ENCODE measurements around the gene CCDC148. TPM values are rescaled to one million over a fixed set of nuclear protein-coding genes. Genes with fewer than 3 reads are reported as not detected.
A peak's percentile ranks its signal among the peaks of the same experiment; 100 is the strongest.

The CCDC148 gene
- total and polyA plus RNA-seq, 2 experiments from 2014 or later = 0.64 to 0.86 TPM

DNA sequence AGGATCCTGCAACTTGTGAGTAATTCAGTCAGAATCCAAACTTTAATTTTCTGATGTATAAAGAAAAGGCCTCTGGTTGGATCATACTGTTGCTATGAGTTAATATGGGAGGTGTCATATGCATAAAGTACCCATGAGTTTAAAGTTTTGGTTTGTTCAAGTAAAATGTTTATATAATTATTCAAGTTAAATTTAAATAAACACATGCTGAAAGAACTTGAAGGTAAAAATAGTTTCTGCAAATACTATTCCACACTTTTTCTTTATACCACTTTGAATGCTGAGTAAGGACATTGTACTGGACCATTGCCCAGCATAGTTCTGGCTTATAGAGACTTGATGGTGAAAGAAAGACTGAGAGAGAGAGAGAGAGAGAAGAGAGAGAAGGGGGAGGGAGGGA, 30.9 kb upstream of the CCDC148 start:
- H3K27me3 ChIP-seq (replicated peaks; ENCODE audit: insufficient read depth) = no peaks in the 10 kb centered on the region
- DNase-seq = peak; percentile 74
- H3K9ac ChIP-seq = peak overlapping the region; percentile 12
- H3K4me2 ChIP-seq (ENCODE audit: unreplicated experiment) = peak overlapping the region; percentile 50
- H2AFZ ChIP-seq = no peak overlapping the region
- no peaks in the 10 kb centered on the region for H3K9me2 ChIP-seq (ENCODE audit: insufficient read depth)
- H3F3A ChIP-seq (ENCODE audit: insufficient read depth) = peaks cover 34% of the 10 kb centered on the region
- H3K4me1 ChIP-seq (ENCODE audit: insufficient read depth) = peaks cover 37% of the 10 kb centered on the region
- H4K20me1 ChIP-seq (ENCODE audit: insufficient read depth) = no peaks in the 10 kb centered on the region
- peak overlapping the region; percentile 18 for H3K4me3 ChIP-seq
- peaks cover 94% of the 10 kb centered on the region for H3K79me2 ChIP-seq (ENCODE audit: insufficient read depth)
- no peaks in the 10 kb centered on the region for H3K9me3 ChIP-seq (ENCODE audit: low read depth)
- TF ChIP-seq EZH2 (IDR thresholded peaks at IDR 0.05; ENCODE audit: insufficient read depth, poor library complexity, severe bottlenecking) (no peak), EZH2phosphoT487 (IDR thresholded peaks at IDR 0.05; ENCODE audit: insufficient read depth, low read depth) (no peak)
- H3K27ac ChIP-seq = peak overlapping the region; percentile 74
- H3K36me3 ChIP-seq (ENCODE audit: low read depth) = no peaks in the 10 kb centered on the region
- in situ Hi-C loops (cut with MboI) = no loop called here

DNA sequence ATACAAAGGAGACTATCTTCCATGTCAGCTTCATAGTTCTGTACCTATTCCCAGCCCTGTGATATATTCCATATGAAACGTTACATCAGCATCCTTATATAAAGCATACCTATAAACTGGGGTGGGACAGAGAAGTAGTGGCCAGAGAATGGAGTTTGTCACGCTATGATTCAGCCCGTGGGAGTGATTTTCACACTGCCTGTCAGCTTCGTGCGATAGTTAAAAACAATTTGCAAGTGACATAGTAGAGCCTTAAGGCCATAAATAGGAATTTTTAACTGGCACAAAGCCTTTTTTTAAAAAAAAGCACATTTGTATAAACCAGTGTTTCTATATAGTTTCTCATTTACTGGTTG, 30.4 kb upstream of the CCDC148 start:
- H3K27ac ChIP-seq = peak overlapping the region; percentile 74
- no peaks in the 10 kb centered on the region for H3K9me3 ChIP-seq (ENCODE audit: low read depth)
- no peaks in the 10 kb centered on the region for H3K36me3 ChIP-seq (ENCODE audit: low read depth)
- H3K27me3 ChIP-seq (replicated peaks; ENCODE audit: insufficient read depth) = no peaks in the 10 kb centered on the region
- H3K4me2 ChIP-seq (ENCODE audit: unreplicated experiment) = peak overlapping the region; percentile 50
- in situ Hi-C loops (cut with MboI) = no loop called here
- H3K9ac ChIP-seq = peak overlapping the region; percentile 12
- TF ChIP-seq EZH2phosphoT487 (IDR thresholded peaks at IDR 0.05; ENCODE audit: insufficient read depth, low read depth) (no peak), EZH2 (IDR thresholded peaks at IDR 0.05; ENCODE audit: insufficient read depth, poor library complexity, severe bottlenecking) (no peak)
- H3K4me3 ChIP-seq = peak overlapping the region; percentile 18
- H3F3A ChIP-seq (ENCODE audit: insufficient read depth) = peaks cover 34% of the 10 kb centered on the region
- peaks cover 38% of the 10 kb centered on the region for H3K4me1 ChIP-seq (ENCODE audit: insufficient read depth)
- H2AFZ ChIP-seq = no peak overlapping the region
- 57 to 62% methylated on average over 5 of the region's 5 CpGs for WGBS, 2 experiments (ENCODE audit: low coverage in 1 of 2, low lambda C conversion rate in 2 of 2, missing lambda C conversion rate in 2 of 2)
- peaks cover 94% of the 10 kb centered on the region for H3K79me2 ChIP-seq (ENCODE audit: insufficient read depth)
- H3K9me2 ChIP-seq (ENCODE audit: insufficient read depth) = no peaks in the 10 kb centered on the region
- DNase-seq = peak; percentile 69
- no peaks in the 10 kb centered on the region for H4K20me1 ChIP-seq (ENCODE audit: insufficient read depth)

DNA sequence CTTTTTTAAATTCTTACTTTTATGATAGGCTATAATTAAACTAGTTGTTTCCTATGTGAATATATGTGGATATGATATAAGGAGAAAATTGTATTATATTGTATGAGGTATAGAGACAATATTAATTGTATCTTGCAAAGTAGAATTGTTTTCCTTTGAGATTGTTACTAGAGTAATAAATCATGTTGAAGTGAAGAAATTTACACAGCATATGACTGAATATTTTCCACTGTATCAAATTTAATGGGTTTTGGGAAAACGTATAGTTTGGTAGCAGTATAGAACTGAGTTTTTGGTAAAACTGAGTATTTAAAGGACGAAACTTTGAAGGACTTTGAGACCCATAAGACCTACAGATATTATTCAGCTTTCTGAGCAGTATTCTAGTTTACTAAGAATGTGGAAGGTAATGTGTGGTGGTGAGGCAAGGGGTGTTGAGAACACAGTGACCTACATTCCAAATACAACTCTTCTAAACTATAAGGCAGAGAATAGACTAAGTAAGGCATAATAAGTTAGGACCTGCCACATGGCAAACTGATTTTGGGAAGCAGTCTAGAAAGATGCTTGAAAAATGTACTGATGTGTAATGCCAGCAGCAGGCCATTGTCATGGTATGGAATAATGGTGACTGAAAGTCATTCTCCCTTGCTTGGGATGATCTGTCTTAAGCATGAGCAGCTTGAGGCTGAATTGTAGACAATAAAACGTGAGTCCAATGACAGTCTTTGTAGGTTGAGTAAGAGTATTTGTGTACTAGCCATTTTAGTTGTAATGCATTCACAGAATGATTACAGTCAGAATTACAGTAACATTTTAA, 29.8 kb upstream of the CCDC148 start:
- Histone ChIP-seq H3K27ac (peak overlapping the region; percentile 74), H4K20me1 (ENCODE audit: insufficient read depth) (no peaks in the 10 kb centered on the region), H3K4me2 (ENCODE audit: unreplicated experiment) (peak overlapping the region; percentile 50), H3K4me3 (peak overlapping the region; percentile 18; the same call in 1 of the 2 replicates), H3K9me2 (ENCODE audit: insufficient read depth) (no peaks in the 10 kb centered on the region), H3K9ac (peak overlapping the region; percentile 12; the same call in 1 of the 2 replicates), H3K36me3 (ENCODE audit: low read depth) (no peaks in the 10 kb centered on the region), H3K4me1 (ENCODE audit: insufficient read depth) (peaks cover 38% of the 10 kb centered on the region), H3K79me2 (ENCODE audit: insufficient read depth) (peaks cover 92% of the 10 kb centered on the region), H3K27me3 (replicated peaks; ENCODE audit: insufficient read depth) (no peaks in the 10 kb centered on the region), H3F3A (ENCODE audit: insufficient read depth) (peaks cover 34% of the 10 kb centered on the region), H3K9me3 (ENCODE audit: low read depth) (no peaks in the 10 kb centered on the region), H2AFZ (no peak overlapping the region)
- no peak for TF ChIP-seq EZH2phosphoT487 (IDR thresholded peaks at IDR 0.05; ENCODE audit: insufficient read depth, low read depth)
- TF ChIP-seq EZH2 (IDR thresholded peaks at IDR 0.05; ENCODE audit: insufficient read depth, poor library complexity, severe bottlenecking) = no peak
- in situ Hi-C loops (cut with MboI) = no loop called here
- WGBS, 2 experiments (ENCODE audit: low coverage in 1 of 2, low lambda C conversion rate in 2 of 2, missing lambda C conversion rate in 2 of 2) = 80 to 84% methylated on average over 3 of the region's 3 CpGs
- DNase-seq = no peak

DNA sequence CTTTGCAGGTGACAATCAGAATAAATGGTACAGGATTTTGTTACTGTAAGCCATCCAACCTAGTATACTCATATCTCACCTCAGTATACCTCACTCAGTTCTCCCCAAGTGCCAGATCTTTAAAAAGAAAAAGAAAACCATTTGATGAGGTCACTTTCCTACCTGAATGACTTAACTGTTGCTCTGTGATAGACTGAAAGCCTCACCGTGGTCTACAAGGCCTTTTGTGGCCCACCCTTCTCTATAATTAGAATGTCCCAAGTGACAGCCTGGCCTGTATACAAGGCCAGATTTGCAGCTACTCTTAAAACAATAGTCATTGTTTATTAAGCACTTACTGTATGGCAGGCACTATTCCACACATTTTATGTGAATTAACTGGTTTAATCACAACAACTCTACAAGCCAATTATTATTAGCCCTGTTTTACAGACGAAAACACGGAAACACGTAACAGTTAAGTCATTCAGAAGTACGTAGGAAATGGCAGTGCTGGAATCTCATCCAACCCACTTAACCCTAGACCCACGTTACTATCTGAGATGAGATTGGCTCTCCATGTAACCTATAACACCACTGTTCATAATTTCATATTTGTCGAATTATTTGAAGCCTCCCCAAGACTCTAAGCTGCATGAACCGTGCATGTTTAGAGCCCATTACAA, 28.5 kb upstream of the CCDC148 start:
- Histone ChIP-seq H3K27me3 (replicated peaks; ENCODE audit: insufficient read depth) (no peaks in the 10 kb centered on the region), H2AFZ (no peak overlapping the region), H4K20me1 (ENCODE audit: insufficient read depth) (no peaks in the 10 kb centered on the region), H3K36me3 (ENCODE audit: low read depth) (no peaks in the 10 kb centered on the region), H3K27ac (no peak overlapping the region), H3K9me3 (ENCODE audit: low read depth) (no peaks in the 10 kb centered on the region), H3K9me2 (ENCODE audit: insufficient read depth) (no peaks in the 10 kb centered on the region), H3K79me2 (ENCODE audit: insufficient read depth) (peaks cover 82% of the 10 kb centered on the region), H3K4me1 (ENCODE audit: insufficient read depth) (peaks cover 38% of the 10 kb centered on the region), H3K4me2 (ENCODE audit: unreplicated experiment) (no peak overlapping the region), H3K9ac (no peak overlapping the region), H3K4me3 (no peak overlapping the region), H3F3A (ENCODE audit: insufficient read depth) (peaks cover 34% of the 10 kb centered on the region)
- 92 to 95% methylated on average over 8 of the region's 8 CpGs for WGBS, 2 experiments (ENCODE audit: low coverage in 1 of 2, low lambda C conversion rate in 2 of 2, missing lambda C conversion rate in 2 of 2)
- in situ Hi-C loops (cut with MboI) = no loop called here
- DNase-seq = no peak
- no peak for TF ChIP-seq EZH2phosphoT487 (IDR thresholded peaks at IDR 0.05; ENCODE audit: insufficient read depth, low read depth)
- no peak for TF ChIP-seq EZH2 (IDR thresholded peaks at IDR 0.05; ENCODE audit: insufficient read depth, poor library complexity, severe bottlenecking)

Data from GM23248 (cell line).